Suprapubic skin (tissue), 4 donors: ENCODE data around the gene DCXR. TPM values are rescaled to one million over a fixed set of nuclear protein-coding genes. Genes with fewer than 3 reads are reported as not detected.

Source experiments
- DNase-seq, 2 donors: peaks; one replicate each; pipeline ENCODE4 v3.0.0-alpha.2; 2019; ENCODE audit warnings: low spot score in 2 of 2
- H3K27ac ChIP-seq: fragments of 200-600 bp; sonication (generic); one replicate; pipeline ENCODE4 v1.5.1; 2019
- H3K27me3 ChIP-seq: fragments of 200-600 bp; sonication (generic); one replicate; pipeline ENCODE4 v1.5.1; 2019
- H3K36me3 ChIP-seq: fragments of 200-600 bp; sonication (generic); one replicate; pipeline ENCODE4 v1.5.1; 2019
- H3K4me1 ChIP-seq: fragments of 200-600 bp; sonication (generic); one replicate; pipeline ENCODE4 v1.5.1; 2019
- H3K4me3 ChIP-seq: fragments of 200-600 bp; sonication (generic); one replicate; pipeline ENCODE4 v1.5.1; 2019; ENCODE audit warnings: mild to moderate bottlenecking
- H3K9me3 ChIP-seq: fragments of 200-600 bp; sonication (generic); one replicate; pipeline ENCODE4 v1.5.1; 2019
- CTCF ChIP-seq, 2 donors: fragments of 200-600 bp in 1 of 2; fragments of 450-650 bp in 1 of 2; sonication (generic) in 1 of 2; IDR thresholded peaks; one replicate each; pipeline ENCODE4 v1.5.1; 2016 to 2019; ENCODE audit warnings: antibody characterized with exemption in 2 of 2, mild to moderate bottlenecking in 1 of 2, moderate library complexity in 1 of 2
- EP300 ChIP-seq: sonication (generic); formaldehyde crosslinking; IDR thresholded peaks from one replicate; pipeline ENCODE4 v1.6.1; 2017; ENCODE audit warnings: antibody characterized with exemption
- POLR2A ChIP-seq, 2 donors: fragments of 450-650 bp; IDR thresholded peaks; one replicate each; pipeline ENCODE4 v1.6.1; 2017; ENCODE audit warnings: antibody characterized with exemption in 2 of 2, mild to moderate bottlenecking in 2 of 2, moderate library complexity in 2 of 2
- POLR2AphosphoS5 ChIP-seq, 3 donors: sonication (generic); formaldehyde crosslinking; IDR thresholded peaks; one replicate each; pipeline ENCODE4 v1.6.1; 2017; ENCODE audit warnings: antibody characterized with exemption in 3 of 3
- WGBS: methylation state at CpG from one replicate; pipeline ENCODE4 v1.1.5; 2018; 5-methylcytosine and 5-hydroxymethylcytosine counted together
- total RNA-seq, 4 donors: library from RNA; depleted of rRNA; stranded (reverse); fragments of >200 nt; gene quantifications; one replicate each; pipeline ENCODE4 v1.1.0, GENCODE V29; 2016

DCXR gene
- 100 to 1,000 TPM; 160 to 267 (median 222) TPM for total RNA-seq

- Histone ChIP-seq H3K4me3 (peak within 1 kb of the TSS; percentile 69), H3K36me3 (no peaks in the 10 kb centered on the region), H3K27ac (peak within 1 kb of the TSS; percentile 94), H3K9me3 (no peaks in the 10 kb centered on the region), H3K27me3 (peaks cover 4% of the 10 kb centered on the region), H3K4me1 (peaks cover 28% of the 10 kb centered on the region)
- peak; percentile 98 to 100 for DNase-seq
- TF ChIP-seq CTCF (IDR thresholded peaks at IDR 0.05) (peak; percentile 54 to 83), POLR2A (IDR thresholded peaks at IDR 0.05) (peak; percentile 56 to 92), POLR2AphosphoS5 (IDR thresholded peaks at IDR 0.05) (peak in 2 of 3 donors; percentile 68 to 92), EP300 (no peak)
- WGBS: 0% methylated on average over 9 of the region's 92 CpGs
These were observed at the start of gene DCXR for GRCh38 chr17:82037092-82037888. DCXR (minus strand) TSS chr17:82037697; CDS start chr17:82037682, 15 bp downstream.

- H3K36me3 ChIP-seq: peaks cover 100% of the 10 kb centered on the region
- DNase-seq: no peak
- H3K27me3 ChIP-seq: no peaks in the 10 kb centered on the region
- no CpG with 5 or more reads among the region's 25 CpGs for WGBS
- no peak overlapping the region for H3K4me3 ChIP-seq
- H3K4me1 ChIP-seq: no peaks in the 10 kb centered on the region
- H3K9me3 ChIP-seq: no peaks in the 10 kb centered on the region
- no peak for TF ChIP-seq EP300
- TF ChIP-seq CTCF (IDR thresholded peaks at IDR 0.05): no peak
- no peak for TF ChIP-seq POLR2A (IDR thresholded peaks at IDR 0.05)
- no peak for TF ChIP-seq POLR2AphosphoS5 (IDR thresholded peaks at IDR 0.05)
- H3K27ac ChIP-seq: no peak overlapping the region
These were observed 48.7 kb upstream of the DCXR start for GRCh38 chr17:82085931-82086764.

- H3K4me1 ChIP-seq: no peaks in the 10 kb centered on the region
- peaks cover 100% of the 10 kb centered on the region for H3K36me3 ChIP-seq
- TF ChIP-seq POLR2AphosphoS5 (IDR thresholded peaks at IDR 0.05): no peak
- no peak for TF ChIP-seq EP300
- TF ChIP-seq CTCF (IDR thresholded peaks at IDR 0.05): no peak
- TF ChIP-seq POLR2A (IDR thresholded peaks at IDR 0.05): no peak
- no peak overlapping the region for H3K4me3 ChIP-seq
- WGBS: 89% methylated on average over 22 of the region's 49 CpGs
- no peak for DNase-seq
- H3K9me3 ChIP-seq: no peaks in the 10 kb centered on the region
- no peaks in the 10 kb centered on the region for H3K27me3 ChIP-seq
- H3K27ac ChIP-seq: no peak overlapping the region
These were observed 47.7 kb upstream of the DCXR start for GRCh38 chr17:82085031-82085861.

GRCh38 chr17:82084373-82085030, 47.0 kb upstream of the DCXR start:
- 95% methylated on average over 23 of the region's 31 CpGs for WGBS
- Histone ChIP-seq H3K4me1 (no peaks in the 10 kb centered on the region), H3K9me3 (no peaks in the 10 kb centered on the region), H3K27me3 (no peaks in the 10 kb centered on the region), H3K36me3 (peaks cover 100% of the 10 kb centered on the region), H3K27ac (no peak overlapping the region), H3K4me3 (no peak overlapping the region)
- TF ChIP-seq POLR2A (IDR thresholded peaks at IDR 0.05) (no peak), EP300 (no peak), CTCF (IDR thresholded peaks at IDR 0.05) (no peak), POLR2AphosphoS5 (IDR thresholded peaks at IDR 0.05) (no peak)
- DNase-seq: no peak
